HepG2 (cell line): Measurements from ENCODE around the gene PRKG1. TPM values are rescaled to one million over a fixed set of nuclear protein-coding genes. Genes with fewer than 3 reads are reported as not detected.

Experiments
- ATAC-seq: fragments of 200-7000 bp; cut with Tn5 transposase; 3 replicates; pipeline ENCODE4 v1.9.1; 2020; ENCODE audit warnings: mild to moderate bottlenecking, moderate library complexity
- BruUV-seq: library from RNA; stranded (reverse); fragments of 400-500 nt; replicated peaks from 2 replicates; lab custom pipeline; 2021; lab: Mats Ljungman, UMichigan
- CTCF ChIA-PET: fragments of 300-600 bp; formaldehyde crosslinking; extraction: SDS; loops from one replicate; lab custom pipeline; 2021; ENCODE audit warnings: low total read pairs, inconsistent platforms, low intra/inter-chr PET ratio; lab: Yijun Ruan, JAX
- POLR2A ChIA-PET: fragments of 350-600 bp; sonication (Branson Sonifier 250); formaldehyde crosslinking; loops from one replicate; lab custom pipeline; 2020; ENCODE audit warnings: antibody characterized with exemption, inconsistent platforms; lab: Yijun Ruan, JAX
- DNase-seq: peaks from one replicate; pipeline ENCODE4 v3.0.0-alpha.2; 2015; ENCODE audit warnings: low spot score
- FAIRE-seq: peaks from 3 replicates; lab custom pipeline; 2011; peaks lifted over from hg19 to GRCh38; lab: Jason Lieb, UNC
- H2AFZ ChIP-seq: one replicate; pipeline ENCODE4 v1.6.1; 2011; ENCODE audit warnings: low read length, inconsistent platforms
- H3K27ac ChIP-seq: fragments of 300-600 bp; 3 replicates; pipeline ENCODE4 v1.8.0; 2011; ENCODE audit warnings: mixed run types, mild to moderate bottlenecking, mixed read lengths, low read length, inconsistent platforms; ENCODE audit not compliant: insufficient read depth; ENCODE audit errors: extremely low read length
- H3K27me3 ChIP-seq, 2 experiments: fragments of 200-600 bp in 1 of 2; 2 replicates in 1 of 2; 3 replicates in 1 of 2; pipeline versions ENCODE4 v1.6.0 to v1.8.0; 2011; ENCODE audit warnings: low read length in 2 of 2, mild to moderate bottlenecking in 2 of 2, moderate library complexity in 2 of 2, inconsistent platforms in 1 of 2; ENCODE audit not compliant: insufficient read depth in 2 of 2, control insufficient read depth in 1 of 2
- H3K36me3 ChIP-seq, 2 experiments: fragments of 200-600 bp in 1 of 2; replicated peaks in 1 of 2; 2 replicates in 1 of 2; 3 replicates in 1 of 2; pipeline versions ENCODE4 v1.5.1 to v1.8.0; 2011; ENCODE audit warnings: low read length in 2 of 2, inconsistent platforms in 1 of 2; ENCODE audit not compliant: insufficient read depth in 2 of 2, control insufficient read depth in 1 of 2
- H3K4me1 ChIP-seq: 2 replicates; pipeline ENCODE4 v1.5.1; 2012; ENCODE audit warnings: low read length, inconsistent platforms; ENCODE audit not compliant: insufficient read depth
- H3K4me2 ChIP-seq: 2 replicates; pipeline ENCODE4 v1.6.0; 2011; ENCODE audit warnings: low read depth, low read length, inconsistent platforms
- H3K4me3 ChIP-seq, 3 experiments: fragments of 200-600 bp in 1 of 3; sonication (generic), shearing (Covaris generic) in 1 of 3; replicated peaks in 1 of 3; 2 replicates each; pipeline ENCODE4 v1.5.1; 2011 to 2016; ENCODE audit warnings: low read length in 3 of 3, inconsistent platforms in 2 of 3, low read depth in 2 of 3, mild to moderate bottlenecking in 2 of 3, control low read depth in 1 of 3, mixed read lengths in 1 of 3; ENCODE audit not compliant: insufficient read depth in 1 of 3
- H3K79me2 ChIP-seq: one replicate; pipeline ENCODE4 v1.6.1; 2011; ENCODE audit warnings: low read length, inconsistent platforms; ENCODE audit not compliant: insufficient read depth
- H3K9ac ChIP-seq: 2 replicates; pipeline ENCODE4 v1.6.0; 2011; ENCODE audit warnings: mild to moderate bottlenecking, low read depth, low read length, inconsistent platforms; ENCODE audit not compliant: insufficient read depth
- H3K9me3 ChIP-seq: 2 replicates; pipeline ENCODE4 v1.5.1; 2012; ENCODE audit warnings: mild to moderate bottlenecking, low read length
- H4K20me1 ChIP-seq: 2 replicates; pipeline ENCODE4 v1.6.0; 2011; ENCODE audit warnings: inconsistent platforms, mild to moderate bottlenecking, low read length, moderate library complexity; ENCODE audit not compliant: insufficient read depth
- ETV6 ChIP-seq: sonication (generic); formaldehyde crosslinking; conservative IDR thresholded peaks from 2 replicates; pipeline ENCODE4 v1.4.0; 2020; ENCODE audit warnings: missing genetic modification reagents
- MTA3 ChIP-seq: sonication (generic); formaldehyde crosslinking; IDR thresholded peaks from 2 replicates; pipeline ENCODE4 v1.4.0; 2020; ENCODE audit warnings: missing genetic modification reagents
- SRF ChIP-seq: IDR thresholded peaks from 2 replicates; pipeline ENCODE4 v1.6.1; 2011; ENCODE audit warnings: mild to moderate bottlenecking, low read depth, low read length, moderate library complexity
- STAG1 ChIP-seq: sonication (generic); formaldehyde crosslinking; IDR thresholded peaks from 2 replicates; pipeline ENCODE4 v1.4.0; 2020; ENCODE audit warnings: missing genetic modification reagents
- ZIK1 ChIP-seq: sonication (generic); formaldehyde crosslinking; IDR thresholded peaks from 2 replicates; pipeline ENCODE4 v1.5.0; 2020; ENCODE audit warnings: mild to moderate bottlenecking, low read depth, missing genetic modification reagents, borderline replicate concordance
- ZNF124 ChIP-seq: sonication (generic); formaldehyde crosslinking; IDR thresholded peaks from 2 replicates; pipeline ENCODE4 v1.4.0; 2020; ENCODE audit warnings: missing genetic modification reagents
- ZNF589 ChIP-seq: sonication (generic); formaldehyde crosslinking; conservative IDR thresholded peaks from 2 replicates; pipeline ENCODE4 v1.8.0; 2022; ENCODE audit warnings: mild to moderate bottlenecking, moderate library complexity, missing genetic modification reagents
- ZNF703 ChIP-seq: sonication (generic); formaldehyde crosslinking; IDR thresholded peaks from 2 replicates; pipeline ENCODE4 v1.5.1; 2020; ENCODE audit warnings: missing genetic modification reagents, mild to moderate bottlenecking, moderate library complexity, borderline replicate concordance
- ZNF75D ChIP-seq: sonication (generic); formaldehyde crosslinking; IDR thresholded peaks from 2 replicates; pipeline ENCODE4 v1.8.1; 2023; ENCODE audit warnings: missing genetic modification reagents, mild to moderate bottlenecking, borderline replicate concordance
- ZNF816 ChIP-seq: sonication (generic); formaldehyde crosslinking; IDR thresholded peaks from 2 replicates; pipeline ENCODE4 v1.8.0; 2022; ENCODE audit warnings: missing genetic modification reagents, mild to moderate bottlenecking, borderline replicate concordance
- WGBS: methylation state at CpG from one replicate; pipeline ENCODE4 v1.1.6; 2017; ENCODE audit warnings: low lambda C conversion rate; 5-methylcytosine and 5-hydroxymethylcytosine counted together
- in situ Hi-C: cut with HindIII; loops from 2 replicates; pipeline ENCODE4 v1.10.0; 2017; ENCODE audit warnings: low pct_unique_long_range_greater_than_20kb; ENCODE audit not compliant: extremely low pct_ligation_motif_present
- intact Hi-C: fragments of 100-400 bp; cut with micrococcal nuclease; formaldehyde crosslinking; loops from one replicate; pipeline ENCODE4 v1.10.0; 2022; ENCODE audit not compliant: unreplicated experiment
- polyA plus RNA-seq, 8 experiments: library from polyadenylated mRNA; depleted of rRNA in 3 of 8; stranded (reverse) in 7 of 8; unstranded in 1 of 8; fragments of >200 nt; fragmentation: Illumina TruSeq in 4 of 8; extraction: Trizol in 4 of 8; gene quantifications; 2 replicates each; pipeline versions ENCODE4 v1.2.1 to v1.2.3, GENCODE V29; 2011 to 2016; ENCODE audit warnings: low read depth in 4 of 8, missing spikeins in 1 of 8, mixed read lengths in 1 of 8; ENCODE audit not compliant: insufficient read depth in 1 of 8
- total RNA-seq, 5 experiments: library from RNA; depleted of rRNA; stranded (reverse); fragments of >200 nt; fragmentation: Illumina TruSeq; extraction: Trizol; gene quantifications; 2 replicates each; pipeline ENCODE4 v1.2.3, GENCODE V29; 2016; ENCODE audit warnings: low read depth in 1 of 5
- TF ChIP-seq, protein P1 (sequence below): sonication (generic); formaldehyde crosslinking; IDR thresholded peaks from 2 replicates; pipeline ENCODE4 v1.5.0; 2020; ENCODE audit warnings: mild to moderate bottlenecking, missing genetic modification reagents, moderate library complexity
- TF ChIP-seq, protein P2 (sequence below): sonication (generic); formaldehyde crosslinking; IDR thresholded peaks from 2 replicates; pipeline ENCODE4 v1.4.0; 2020; ENCODE audit warnings: missing genetic modification reagents
- TF ChIP-seq, protein P3 (sequence below), 2 experiments: sonication (generic) in 1 of 2; formaldehyde crosslinking in 1 of 2; IDR thresholded peaks; 2 replicates each; pipeline versions ENCODE4 v1.4.0 to v1.6.1; 2018 to 2020; ENCODE audit warnings: missing genetic modification reagents in 2 of 2, borderline replicate concordance in 1 of 2, low read depth in 1 of 2, mild to moderate bottlenecking in 1 of 2, missing biosample characterization in 1 of 2

The PRKG1 gene
- total and polyA plus RNA-seq, 2 of the 13 experiments (the other 11 are each of a cell fraction or from before 2014, with no cell fraction given) = 0.01 TPM; not detected in 1

DNA sequence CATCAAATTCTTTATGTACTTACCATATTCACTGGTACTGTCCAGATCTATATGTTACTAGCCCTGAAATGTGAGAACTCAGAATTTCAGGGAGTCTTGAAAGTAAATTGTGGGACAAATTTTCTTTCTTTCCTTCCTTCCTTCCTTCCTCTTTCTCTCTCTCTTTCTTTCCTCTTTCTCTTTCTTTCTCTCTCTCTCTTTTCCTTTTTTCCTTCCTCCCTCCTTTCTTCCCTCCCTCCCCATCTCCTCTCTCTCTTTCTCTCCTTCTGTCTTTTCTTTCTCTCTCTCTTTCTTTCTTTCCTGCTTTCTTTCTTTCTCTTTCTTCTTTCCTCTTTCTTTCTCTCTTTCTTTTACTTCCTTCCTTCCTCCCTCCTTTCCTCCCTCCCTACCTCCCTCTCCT is 882.5 kb downstream of the PRKG1 start:
- POLR2A ChIA-PET = no interaction called here
- H3K9ac ChIP-seq = no peak overlapping the region
- DNase-seq (no peak), ATAC-seq (no peak), FAIRE-seq (no peak)
- intact Hi-C loops = no loop called here
- H3K36me3 ChIP-seq = no peaks in the 10 kb centered on the region
- TF ChIP-seq ZNF589 = no peak
- no peak for TF ChIP-seq ZIK1 (CRISPR knock-in tag)
- H3K4me3 ChIP-seq = no peak overlapping the region
- no peaks in the 10 kb centered on the region for H3K4me1 ChIP-seq
- in situ Hi-C loops = loop anchor here (25.0 kb wide), 1 partner anchor 895 kb away; the partner anchor contains the start of gene PRKG1
- no peaks in the 10 kb centered on the region for H3K9me3 ChIP-seq
- H3K79me2 ChIP-seq = no peaks in the 10 kb centered on the region
- H3K27ac ChIP-seq = no peak overlapping the region
- no peak overlapping the region for H3K4me2 ChIP-seq
- no peaks in the 10 kb centered on the region for H3K27me3 ChIP-seq
- H4K20me1 ChIP-seq = no peaks in the 10 kb centered on the region
- no peak overlapping the region for H2AFZ ChIP-seq
- no TSS peak for BruUV-seq
- CTCF ChIA-PET = no interaction called here

DNA sequence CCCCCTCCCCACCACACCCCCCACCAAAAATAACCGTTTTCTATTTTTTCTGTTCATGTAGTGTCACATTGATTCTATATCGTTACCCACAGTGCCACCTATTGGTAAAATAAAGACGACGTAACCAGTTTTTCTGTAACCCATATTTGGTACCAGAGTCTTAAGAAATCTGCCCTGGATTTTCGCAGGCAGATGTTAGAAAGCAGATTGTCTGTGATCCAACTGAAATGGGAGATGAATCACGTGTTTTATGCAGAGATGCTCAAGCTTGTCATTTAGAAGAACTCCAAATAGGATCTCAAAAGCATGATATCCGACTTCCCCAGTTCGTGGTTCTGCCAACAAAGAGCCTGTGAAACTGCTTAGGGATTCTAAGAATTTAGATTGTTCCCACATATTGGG is 886.2 kb downstream of the PRKG1 start:
- in situ Hi-C loops = loop anchor here (10.0 to 25.0 kb wide), 2 partner anchors 576 to 898 kb away; partner anchors contain the start of gene PRKG1
- FAIRE-seq (peak; percentile 42), DNase-seq (peak; percentile 3), ATAC-seq (peak; percentile 56; the same call in 2 of the 3 replicates)
- no TSS peak for BruUV-seq
- Histone ChIP-seq H3K9me3 (no peaks in the 10 kb centered on the region), H3K4me3 (no peak overlapping the region), H3K9ac (no peak overlapping the region), H2AFZ (no peak overlapping the region), H3K36me3 (no peaks in the 10 kb centered on the region), H3K27ac (no peak overlapping the region), H3K27me3 (no peaks in the 10 kb centered on the region), H3K79me2 (no peaks in the 10 kb centered on the region), H4K20me1 (no peaks in the 10 kb centered on the region), H3K4me1 (no peaks in the 10 kb centered on the region), H3K4me2 (no peak overlapping the region)
- ChIA-PET CTCF (interaction anchor here (1.7 to 2.1 kb wide), 2 partner anchors 571 to 897 kb away, joined by 8 to 9 read pairs; no protein-coding TSS in a partner anchor), POLR2A (no interaction called here)
- intact Hi-C loops = loop anchor here (1.0 to 5.0 kb wide), 4 partner anchors 255 to 948 kb away; no protein-coding TSS in a partner anchor
- WGBS = 2% methylated on average over 8 of the region's 8 CpGs
- TF ChIP-seq, protein P1, sequence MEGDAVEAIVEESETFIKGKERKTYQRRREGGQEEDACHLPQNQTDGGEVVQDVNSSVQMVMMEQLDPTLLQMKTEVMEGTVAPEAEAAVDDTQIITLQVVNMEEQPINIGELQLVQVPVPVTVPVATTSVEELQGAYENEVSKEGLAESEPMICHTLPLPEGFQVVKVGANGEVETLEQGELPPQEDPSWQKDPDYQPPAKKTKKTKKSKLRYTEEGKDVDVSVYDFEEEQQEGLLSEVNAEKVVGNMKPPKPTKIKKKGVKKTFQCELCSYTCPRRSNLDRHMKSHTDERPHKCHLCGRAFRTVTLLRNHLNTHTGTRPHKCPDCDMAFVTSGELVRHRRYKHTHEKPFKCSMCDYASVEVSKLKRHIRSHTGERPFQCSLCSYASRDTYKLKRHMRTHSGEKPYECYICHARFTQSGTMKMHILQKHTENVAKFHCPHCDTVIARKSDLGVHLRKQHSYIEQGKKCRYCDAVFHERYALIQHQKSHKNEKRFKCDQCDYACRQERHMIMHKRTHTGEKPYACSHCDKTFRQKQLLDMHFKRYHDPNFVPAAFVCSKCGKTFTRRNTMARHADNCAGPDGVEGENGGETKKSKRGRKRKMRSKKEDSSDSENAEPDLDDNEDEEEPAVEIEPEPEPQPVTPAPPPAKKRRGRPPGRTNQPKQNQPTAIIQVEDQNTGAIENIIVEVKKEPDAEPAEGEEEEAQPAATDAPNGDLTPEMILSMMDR (CRISPR knock-in tag) = peak; percentile 54
- TF ChIP-seq ZNF75D (CRISPR knock-in tag) (no peak), SRF (peak; percentile 56; the same call in 1 of the 2 replicates), STAG1 (CRISPR knock-in tag) (peak; percentile 52), ETV6 (no peak), ZNF816 (CRISPR knock-in tag) (no peak), MTA3 (CRISPR knock-in tag) (no peak), ZNF703 (CRISPR knock-in tag) (no peak), ZNF124 (no peak)
- TF ChIP-seq, protein P2, sequence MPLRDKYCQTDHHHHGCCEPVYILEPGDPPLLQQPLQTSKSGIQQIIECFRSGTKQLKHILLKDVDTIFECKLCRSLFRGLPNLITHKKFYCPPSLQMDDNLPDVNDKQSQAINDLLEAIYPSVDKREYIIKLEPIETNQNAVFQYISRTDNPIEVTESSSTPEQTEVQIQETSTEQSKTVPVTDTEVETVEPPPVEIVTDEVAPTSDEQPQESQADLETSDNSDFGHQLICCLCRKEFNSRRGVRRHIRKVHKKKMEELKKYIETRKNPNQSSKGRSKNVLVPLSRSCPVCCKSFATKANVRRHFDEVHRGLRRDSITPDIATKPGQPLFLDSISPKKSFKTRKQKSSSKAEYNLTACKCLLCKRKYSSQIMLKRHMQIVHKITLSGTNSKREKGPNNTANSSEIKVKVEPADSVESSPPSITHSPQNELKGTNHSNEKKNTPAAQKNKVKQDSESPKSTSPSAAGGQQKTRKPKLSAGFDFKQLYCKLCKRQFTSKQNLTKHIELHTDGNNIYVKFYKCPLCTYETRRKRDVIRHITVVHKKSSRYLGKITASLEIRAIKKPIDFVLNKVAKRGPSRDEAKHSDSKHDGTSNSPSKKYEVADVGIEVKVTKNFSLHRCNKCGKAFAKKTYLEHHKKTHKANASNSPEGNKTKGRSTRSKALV (CRISPR knock-in tag) = no peak
- TF ChIP-seq, protein P3, sequence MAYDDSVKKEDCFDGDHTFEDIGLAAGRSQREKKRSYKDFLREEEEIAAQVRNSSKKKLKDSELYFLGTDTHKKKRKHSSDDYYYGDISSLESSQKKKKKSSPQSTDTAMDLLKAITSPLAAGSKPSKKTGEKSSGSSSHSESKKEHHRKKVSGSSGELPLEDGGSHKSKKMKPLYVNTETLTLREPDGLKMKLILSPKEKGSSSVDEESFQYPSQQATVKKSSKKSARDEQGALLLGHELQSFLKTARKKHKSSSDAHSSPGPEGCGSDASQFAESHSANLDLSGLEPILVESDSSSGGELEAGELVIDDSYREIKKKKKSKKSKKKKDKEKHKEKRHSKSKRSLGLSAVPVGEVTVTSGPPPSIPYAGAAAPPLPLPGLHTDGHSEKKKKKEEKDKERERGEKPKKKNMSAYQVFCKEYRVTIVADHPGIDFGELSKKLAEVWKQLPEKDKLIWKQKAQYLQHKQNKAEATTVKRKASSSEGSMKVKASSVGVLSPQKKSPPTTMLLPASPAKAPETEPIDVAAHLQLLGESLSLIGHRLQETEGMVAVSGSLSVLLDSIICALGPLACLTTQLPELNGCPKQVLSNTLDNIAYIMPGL (CRISPR knock-in tag; IDR thresholded peaks at IDR 0.05; ENCODE audit: borderline replicate concordance in 1 of 2, low read depth in 1 of 2) = no peak
